Sigmoid colon (tissue), 7 donors: ENCODE data around the gene UCN2. TPM values are rescaled to one million over a fixed set of nuclear protein-coding genes. Genes with fewer than 3 reads are reported as not detected.

Experiments
- DNase-seq: peaks from one replicate; pipeline ENCODE4 v3.0.0-alpha.2; 2019
- H3K27ac ChIP-seq, 4 donors: fragments of 200-600 bp; sonication (generic); one replicate each; pipeline ENCODE4 v1.5.1; 2016 to 2019; ENCODE audit warnings: mild to moderate bottlenecking in 1 of 4
- H3K27me3 ChIP-seq, 3 donors: fragments of 200-600 bp; sonication (generic); one replicate each; pipeline ENCODE4 v1.5.1; 2019; ENCODE audit warnings: mild to moderate bottlenecking in 1 of 3
- H3K36me3 ChIP-seq, 4 donors: fragments of 200-600 bp; sonication (generic); one replicate each; pipeline ENCODE4 v1.5.1; 2016 to 2019
- H3K4me1 ChIP-seq, 4 donors: fragments of 200-600 bp; sonication (generic); one replicate each; pipeline ENCODE4 v1.5.1; 2017 to 2019
- H3K4me3 ChIP-seq, 4 donors: fragments of 200-600 bp; sonication (generic); one replicate each; pipeline ENCODE4 v1.5.1; 2017 to 2019; ENCODE audit warnings: mild to moderate bottlenecking in 2 of 4, moderate library complexity in 1 of 4
- H3K9me3 ChIP-seq, 4 donors: fragments of 200-600 bp in 3 of 4; sonication (generic) in 3 of 4; one replicate each; pipeline versions ENCODE4 v1.5.1 to v1.6.1; 2013 to 2019
- EP300 ChIP-seq, 4 donors: sonication (generic); formaldehyde crosslinking; IDR thresholded peaks; one replicate each; pipeline ENCODE4 v1.6.1; 2017; ENCODE audit warnings: antibody characterized with exemption in 4 of 4
- POLR2A ChIP-seq, 2 donors: fragments of 450-650 bp; IDR thresholded peaks; one replicate each; pipeline ENCODE4 v1.6.1; 2016; ENCODE audit warnings: antibody characterized with exemption in 2 of 2, mild to moderate bottlenecking in 2 of 2, moderate library complexity in 2 of 2
- POLR2AphosphoS5 ChIP-seq, 4 donors: sonication (generic); formaldehyde crosslinking; IDR thresholded peaks; one replicate each; pipeline ENCODE4 v1.6.1; 2017; ENCODE audit warnings: antibody characterized with exemption in 4 of 4
- WGBS, 2 donors: extraction: QIAGEN DNeasy Blood & Tissue Kit; methylation state at CpG; one replicate each; pipeline ENCODE4 v1.1.7; 2013; 5-methylcytosine and 5-hydroxymethylcytosine counted together
- intact Hi-C: fragments of 100-400 bp; cut with DNase I; formaldehyde crosslinking; loops from one replicate; pipeline ENCODE4 v1.15.1; 2023
- polyA plus RNA-seq, 3 donors: library from polyadenylated mRNA; stranded (reverse); fragments of 200-250 nt; gene quantifications; one replicate each; pipeline ENCODE4 v1.2.3, GENCODE V29; 2013
- total RNA-seq, 4 donors: library from RNA; depleted of rRNA; stranded (reverse); fragments of >200 nt; gene quantifications; one replicate each; pipeline ENCODE4 v1.1.0, GENCODE V29; 2016
- TF ChIP-seq, protein P1 (sequence below), 4 experiments: fragments of 450-650 bp in 3 of 4; fragments of 200-600 bp in 1 of 4; IDR thresholded peaks; one replicate each; pipeline ENCODE4 v1.5.1; 2016 to 2019; ENCODE audit warnings: antibody characterized with exemption in 4 of 4, mild to moderate bottlenecking in 3 of 4, moderate library complexity in 2 of 4
- donor health status: healthy with polysubstance abuse.
- donor health status: Bipolar disorder and iron deficiency.
- donor health status: healthy.

Gene UCN2
- total and polyA plus RNA-seq, 7 donors = 0.10 TPM; not detected in 6

DNA sequence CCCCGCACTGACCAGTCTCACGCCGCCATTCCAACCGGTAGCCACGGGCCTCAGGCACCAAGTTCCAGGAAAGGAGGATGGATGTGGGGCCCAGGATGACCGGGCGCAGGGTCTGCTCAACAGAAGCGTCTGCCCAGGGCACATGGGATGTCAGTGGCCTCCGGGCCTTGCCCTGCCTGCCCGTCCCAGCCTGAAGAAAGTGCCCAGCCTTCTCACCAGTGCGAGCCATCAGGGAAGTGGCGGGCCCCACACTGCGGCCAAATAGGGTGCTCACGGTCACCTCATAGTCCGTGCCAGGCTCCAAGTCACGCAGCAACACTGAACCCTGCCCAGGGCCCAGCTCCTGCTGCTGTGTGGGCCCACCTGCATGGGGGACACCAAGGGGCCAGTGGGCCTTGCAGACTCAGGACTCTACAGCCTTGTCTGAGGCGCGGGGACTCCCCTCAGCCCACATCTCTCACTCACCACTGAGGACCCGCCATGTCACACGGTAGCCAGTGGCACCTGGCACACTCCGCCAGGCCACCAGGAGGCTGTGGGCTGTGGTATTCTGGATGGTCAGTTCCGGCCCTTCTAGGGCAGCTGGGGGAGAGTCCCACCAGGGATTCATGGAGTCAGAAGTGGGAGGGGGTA, 28.4 kb upstream of the UCN2 start:
- no peak overlapping the region for H3K4me3 ChIP-seq
- H3K27ac ChIP-seq = no peak overlapping the region
- TF ChIP-seq POLR2AphosphoS5 (IDR thresholded peaks at IDR 0.05) (no peak), EP300 (IDR thresholded peaks at IDR 0.05) (no peak), POLR2A (IDR thresholded peaks at IDR 0.05) (no peak)
- TF ChIP-seq, protein P1, sequence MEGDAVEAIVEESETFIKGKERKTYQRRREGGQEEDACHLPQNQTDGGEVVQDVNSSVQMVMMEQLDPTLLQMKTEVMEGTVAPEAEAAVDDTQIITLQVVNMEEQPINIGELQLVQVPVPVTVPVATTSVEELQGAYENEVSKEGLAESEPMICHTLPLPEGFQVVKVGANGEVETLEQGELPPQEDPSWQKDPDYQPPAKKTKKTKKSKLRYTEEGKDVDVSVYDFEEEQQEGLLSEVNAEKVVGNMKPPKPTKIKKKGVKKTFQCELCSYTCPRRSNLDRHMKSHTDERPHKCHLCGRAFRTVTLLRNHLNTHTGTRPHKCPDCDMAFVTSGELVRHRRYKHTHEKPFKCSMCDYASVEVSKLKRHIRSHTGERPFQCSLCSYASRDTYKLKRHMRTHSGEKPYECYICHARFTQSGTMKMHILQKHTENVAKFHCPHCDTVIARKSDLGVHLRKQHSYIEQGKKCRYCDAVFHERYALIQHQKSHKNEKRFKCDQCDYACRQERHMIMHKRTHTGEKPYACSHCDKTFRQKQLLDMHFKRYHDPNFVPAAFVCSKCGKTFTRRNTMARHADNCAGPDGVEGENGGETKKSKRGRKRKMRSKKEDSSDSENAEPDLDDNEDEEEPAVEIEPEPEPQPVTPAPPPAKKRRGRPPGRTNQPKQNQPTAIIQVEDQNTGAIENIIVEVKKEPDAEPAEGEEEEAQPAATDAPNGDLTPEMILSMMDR (IDR thresholded peaks at IDR 0.05) = no peak
- H3K27me3 ChIP-seq = peaks cover 0 to 15% (median 5%) of the 10 kb centered on the region in 3 donors
- 92 to 94% methylated on average over 22 of the region's 22 CpGs for WGBS, 2 donors
- H3K9me3 ChIP-seq = no peaks in the 10 kb centered on the region
- peaks cover 0 to 21% (median 19%) of the 10 kb centered on the region in 4 donors for H3K4me1 ChIP-seq
- DNase-seq = no peak
- intact Hi-C loops = no loop called here
- no peaks in the 10 kb centered on the region for H3K36me3 ChIP-seq

- Histone ChIP-seq H3K27me3 (peaks cover 0 to 15% (median 5%) of the 10 kb centered on the region in 3 donors), H3K36me3 (no peaks in the 10 kb centered on the region), H3K9me3 (no peaks in the 10 kb centered on the region), H3K4me1 (peaks cover 0 to 21% (median 19%) of the 10 kb centered on the region in 4 donors), H3K4me3 (no peak overlapping the region), H3K27ac (no peak overlapping the region)
- DNase-seq = no peak
- WGBS, 2 donors = 89 to 93% methylated on average over 14 of the region's 14 CpGs
- TF ChIP-seq POLR2AphosphoS5 (IDR thresholded peaks at IDR 0.05) = no peak
- no peak for TF ChIP-seq EP300 (IDR thresholded peaks at IDR 0.05)
- TF ChIP-seq POLR2A (IDR thresholded peaks at IDR 0.05) = no peak
- TF ChIP-seq, protein P1 (IDR thresholded peaks at IDR 0.05) = no peak
- intact Hi-C loops = no loop called here
Observed at GRCh38 chr3:48591436-48591835, 27.9 kb upstream of the UCN2 start.

DNA sequence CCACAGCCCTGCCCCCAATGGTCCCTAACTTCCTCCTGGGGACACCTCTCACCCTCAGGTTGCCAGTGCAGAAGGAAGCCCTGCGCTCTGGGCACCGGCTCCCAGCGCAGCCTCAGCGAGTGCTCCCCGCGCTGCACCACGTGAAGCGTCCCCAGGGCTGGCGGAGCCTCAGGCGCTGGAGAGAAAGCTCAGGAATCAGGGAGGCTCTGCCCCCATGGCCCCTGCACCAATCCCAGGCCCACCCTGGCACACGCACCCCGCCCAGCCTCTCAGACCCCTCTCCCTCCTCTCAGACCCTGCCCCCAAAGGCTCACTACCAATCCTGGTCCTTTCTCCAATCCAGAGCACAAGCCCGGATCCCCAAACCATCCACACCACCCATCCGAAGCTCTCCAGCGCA, 24.6 kb upstream of the UCN2 start:
- no peak for DNase-seq

DNA sequence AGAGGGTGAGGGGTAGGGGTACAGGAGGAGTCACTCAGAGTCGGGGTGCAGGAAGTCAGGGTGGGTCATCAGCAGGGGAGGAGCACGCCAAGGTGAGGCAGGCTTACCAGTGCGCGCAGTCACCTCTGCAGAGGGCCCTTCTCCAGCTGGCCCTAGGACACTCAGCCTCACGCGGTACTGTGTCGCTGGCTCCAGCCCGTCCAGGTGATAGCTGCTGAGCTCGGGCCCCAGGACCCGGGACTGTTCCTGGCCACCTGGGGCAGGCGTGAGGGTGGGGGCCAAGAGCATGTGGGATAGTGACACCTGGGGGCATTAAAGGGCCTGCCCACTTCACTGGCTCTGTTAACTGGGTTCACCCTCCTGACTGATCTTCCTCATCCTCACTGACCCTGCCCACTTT, 24.1 kb upstream of the UCN2 start:
- H3K27me3 ChIP-seq = peaks cover 0 to 1% (median 0%) of the 10 kb centered on the region in 3 donors
- no peaks in the 10 kb centered on the region for H3K9me3 ChIP-seq
- intact Hi-C loops = no loop called here
- no peak overlapping the region for H3K4me3 ChIP-seq
- TF ChIP-seq POLR2A (IDR thresholded peaks at IDR 0.05) (no peak), POLR2AphosphoS5 (IDR thresholded peaks at IDR 0.05) (no peak), EP300 (IDR thresholded peaks at IDR 0.05) (no peak)
- TF ChIP-seq, protein P1 (IDR thresholded peaks at IDR 0.05) = no peak
- no peak for DNase-seq
- whole genome bisulfite sequencing, 2 donors = 70 to 81% methylated on average over 11 of the region's 11 CpGs
- no peak overlapping the region for H3K27ac ChIP-seq
- no peaks in the 10 kb centered on the region for H3K36me3 ChIP-seq
- H3K4me1 ChIP-seq = no peaks in the 10 kb centered on the region

More for the DNA sequence above, 24.6 kb upstream of the UCN2 start:
- WGBS, 2 donors = 70 to 72% methylated on average over 15 of the region's 15 CpGs
- H3K9me3 ChIP-seq = no peaks in the 10 kb centered on the region
- no peak overlapping the region for H3K27ac ChIP-seq
- no peaks in the 10 kb centered on the region for H3K36me3 ChIP-seq
- H3K4me1 ChIP-seq = no peaks in the 10 kb centered on the region
- intact Hi-C loops = no loop called here
- H3K4me3 ChIP-seq = no peak overlapping the region
- no peak for TF ChIP-seq POLR2A (IDR thresholded peaks at IDR 0.05)
- TF ChIP-seq EP300 (IDR thresholded peaks at IDR 0.05) = no peak
- no peak for TF ChIP-seq POLR2AphosphoS5 (IDR thresholded peaks at IDR 0.05)
- TF ChIP-seq, protein P1 (IDR thresholded peaks at IDR 0.05) = no peak
- H3K27me3 ChIP-seq = peaks cover 0 to 3% (median 0%) of the 10 kb centered on the region in 3 donors

- DNase-seq = no peak
- Histone ChIP-seq H3K9me3 (no peaks in the 10 kb centered on the region), H3K4me1 (no peaks in the 10 kb centered on the region), H3K27me3 (no peaks in the 10 kb centered on the region), H3K27ac (no peak overlapping the region), H3K4me3 (no peak overlapping the region), H3K36me3 (no peaks in the 10 kb centered on the region)
- no peak for TF ChIP-seq EP300 (IDR thresholded peaks at IDR 0.05)
- TF ChIP-seq, protein P1 (IDR thresholded peaks at IDR 0.05) = no peak
- TF ChIP-seq POLR2A (IDR thresholded peaks at IDR 0.05) = no peak
- no peak for TF ChIP-seq POLR2AphosphoS5 (IDR thresholded peaks at IDR 0.05)
- 72 to 88% methylated on average over 8 of the region's 8 CpGs for WGBS, 2 donors
- intact Hi-C loops = no loop called here
Observed at GRCh38 chr3:48585411-48585810, 21.8 kb upstream of the UCN2 start.
